ENCODE data around the gene TBC1D16.

GRCh38 chr17:79919862-79920720 lies 115.6 kb downstream of the TBC1D16 start:
- no peak for TF ChIP-seq POLR2A (IDR thresholded peaks at IDR 0.05; ENCODE audit: extremely low read depth, insufficient read length)
- TF ChIP-seq CTCF (IDR thresholded peaks at IDR 0.05; ENCODE audit: low read depth, low read length): no peak
- TF ChIP-seq, protein P1, sequence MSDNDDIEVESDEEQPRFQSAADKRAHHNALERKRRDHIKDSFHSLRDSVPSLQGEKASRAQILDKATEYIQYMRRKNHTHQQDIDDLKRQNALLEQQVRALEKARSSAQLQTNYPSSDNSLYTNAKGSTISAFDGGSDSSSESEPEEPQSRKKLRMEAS (IDR thresholded peaks at IDR 0.05; ENCODE audit: low read depth, low read length): no peak
